H1 (cell line): ENCODE results near the gene DISC1. TPM values are rescaled to one million over a fixed set of nuclear protein-coding genes. Genes with fewer than 3 reads are reported as not detected.
"Not testable (repeated sequence)": the region's sequence is repeated elsewhere in the genome, so short reads cannot be mapped to it uniquely, and the experiment has no call there.

ENCODE experiments used
- CTCF ChIA-PET: fragments of 300-600 bp; sonication (Branson Sonifier 250); formaldehyde crosslinking; loops from one replicate; lab custom pipeline; 2021; ENCODE audit not compliant: partially characterized antibody; lab: Charles Lee
- POLR2A ChIA-PET: fragments of 300-600 bp; sonication (Branson Sonifier 250); formaldehyde crosslinking; loops from one replicate; lab custom pipeline; 2021; ENCODE audit warnings: inconsistent platforms; ENCODE audit not compliant: partially characterized antibody; lab: Charles Lee
- DNase-seq, 2 experiments: peaks; one replicate each; pipeline versions ENCODE4 v3.0.0 to v3.0.0-alpha.2; 2010 to 2022; ENCODE audit warnings: low spot score in 2 of 2, low read depth in 1 of 2, mixed read lengths in 1 of 2
- FAIRE-seq: peaks from 2 replicates; lab custom pipeline; 2011; peaks lifted over from hg19 to GRCh38; lab: Jason Lieb, UNC
- H2AFZ ChIP-seq: 2 replicates; pipeline ENCODE4 v1.8.1; 2012; ENCODE audit warnings: low read length, inconsistent platforms
- H2AK5ac ChIP-seq: 2 replicates; pipeline ENCODE4 v1.6.1; 2013; ENCODE audit warnings: low read depth, low read length
- H2BK120ac ChIP-seq: replicated peaks from 2 replicates; pipeline ENCODE3; 2013; ENCODE audit warnings: low read depth, low read length, inconsistent platforms
- H2BK12ac ChIP-seq: 2 replicates; pipeline ENCODE4 v1.6.1; 2013; ENCODE audit warnings: low read depth, low read length
- H2BK15ac ChIP-seq: 2 replicates; pipeline ENCODE4 v1.6.1; 2013; ENCODE audit warnings: low read length
- H2BK20ac ChIP-seq: 2 replicates; pipeline ENCODE4 v1.6.1; 2013; ENCODE audit warnings: low read length
- H2BK5ac ChIP-seq: 2 replicates; pipeline ENCODE4 v1.6.1; 2013; ENCODE audit warnings: low read depth, low read length
- H3K14ac ChIP-seq: 2 replicates; pipeline ENCODE4 v1.6.1; 2013; ENCODE audit warnings: inconsistent platforms; ENCODE audit not compliant: insufficient read length
- H3K18ac ChIP-seq: 2 replicates; pipeline ENCODE4 v1.6.1; 2013; ENCODE audit warnings: low read length; ENCODE audit errors: extremely low read depth
- H3K23ac ChIP-seq: 2 replicates; pipeline ENCODE4 v1.6.1; 2013; ENCODE audit warnings: inconsistent platforms; ENCODE audit not compliant: insufficient read length
- H3K23me2 ChIP-seq: 2 replicates; pipeline ENCODE4 v1.6.1; 2013; ENCODE audit warnings: low read depth, low read length
- H3K27ac ChIP-seq: 2 replicates; pipeline ENCODE4 v1.6.1; 2011; ENCODE audit warnings: low read depth, low read length, inconsistent platforms
- H3K27me3 ChIP-seq, 4 experiments: replicated peaks in 1 of 4; 1 replicate in 1 of 4; 2 replicates in 3 of 4; pipeline versions ENCODE4 v1.6.1 to v1.8.1; 2011 to 2013; ENCODE audit warnings: low read length in 3 of 4, mild to moderate bottlenecking in 3 of 4, inconsistent platforms in 2 of 4, mixed read lengths in 2 of 4, moderate library complexity in 1 of 4; ENCODE audit not compliant: control insufficient read depth in 3 of 4, insufficient read depth in 3 of 4; ENCODE audit errors: extremely low read depth in 1 of 4
- H3K36me3 ChIP-seq, 4 experiments: 2 replicates each; pipeline versions ENCODE4 v1.6.1 to v1.8.1; 2011 to 2013; ENCODE audit warnings: mild to moderate bottlenecking in 4 of 4, low read length in 3 of 4, moderate library complexity in 2 of 4, control low read depth in 1 of 4, inconsistent platforms in 1 of 4; ENCODE audit not compliant: insufficient read depth in 4 of 4, control insufficient read depth in 2 of 4
- H3K4ac ChIP-seq: replicated peaks from 2 replicates; pipeline ENCODE3; 2013; ENCODE audit warnings: low read length, low read depth, mixed read lengths, inconsistent platforms; ENCODE audit not compliant: insufficient read length
- H3K4me1 ChIP-seq, 4 experiments: replicated peaks in 1 of 4; 1 replicate in 1 of 4; 2 replicates in 3 of 4; pipeline versions ENCODE4 v1.6.1 to v1.8.1; 2011 to 2013; ENCODE audit warnings: low read length in 3 of 4, inconsistent platforms in 2 of 4, mixed read lengths in 1 of 4; ENCODE audit not compliant: insufficient read depth in 4 of 4, control insufficient read depth in 3 of 4
- H3K4me2 ChIP-seq, 2 experiments: 2 replicates each; pipeline versions ENCODE4 v1.6.1 to v1.8.1; 2011 to 2013; ENCODE audit warnings: low read depth in 2 of 2, low read length in 2 of 2, control low read depth in 1 of 2, inconsistent platforms in 1 of 2, mild to moderate bottlenecking in 1 of 2; ENCODE audit not compliant: insufficient read depth in 1 of 2
- H3K4me3 ChIP-seq, 4 experiments: fragments of 200-600, 300-600 bp in 1 of 4; sonication (generic), shearing (Covaris generic), sonication (Bioruptor Twin) in 1 of 4; 2 replicates each; pipeline versions ENCODE4 v1.5.1 to v1.8.1; 2011 to 2016; ENCODE audit warnings: low read length in 4 of 4, low read depth in 3 of 4, control low read depth in 2 of 4, inconsistent platforms in 2 of 4, mild to moderate bottlenecking in 2 of 4, mixed read lengths in 1 of 4, moderate library complexity in 1 of 4; ENCODE audit not compliant: insufficient read depth in 2 of 4; ENCODE audit errors: extremely low read depth in 1 of 4
- H3K56ac ChIP-seq: replicated peaks from 2 replicates; pipeline ENCODE3; 2013; ENCODE audit warnings: low read depth, mild to moderate bottlenecking, mixed read lengths, low read length, inconsistent platforms; ENCODE audit not compliant: insufficient read length
- H3K79me1 ChIP-seq: 2 replicates; pipeline ENCODE4 v1.6.1; 2013; ENCODE audit warnings: low read depth, low read length, control low read depth
- H3K79me2 ChIP-seq, 2 experiments: 2 replicates each; pipeline versions ENCODE4 v1.6.1 to v1.8.1; 2012 to 2013; ENCODE audit warnings: low read length in 2 of 2, mild to moderate bottlenecking in 2 of 2, inconsistent platforms in 1 of 2; ENCODE audit not compliant: insufficient read depth in 2 of 2, control insufficient read depth in 1 of 2
- H3K9ac ChIP-seq, 4 experiments: replicated peaks in 1 of 4; 1 replicate in 1 of 4; 2 replicates in 3 of 4; pipeline versions ENCODE4 v1.6.1 to v1.8.1; 2011 to 2013; ENCODE audit warnings: low read depth in 3 of 4, low read length in 3 of 4, control low read depth in 2 of 4, mild to moderate bottlenecking in 2 of 4, moderate library complexity in 2 of 4, inconsistent platforms in 1 of 4; ENCODE audit errors: extremely low read depth in 1 of 4
- H3K9me3 ChIP-seq, 2 experiments: 2 replicates each; pipeline versions ENCODE4 v1.6.1 to v1.8.1; 2012 to 2013; ENCODE audit warnings: mild to moderate bottlenecking in 2 of 2, moderate library complexity in 2 of 2, control low read depth in 1 of 2, inconsistent platforms in 1 of 2, low read depth in 1 of 2, low read length in 1 of 2, mixed read lengths in 1 of 2; ENCODE audit not compliant: insufficient read depth in 2 of 2
- H4K20me1 ChIP-seq, 2 experiments: replicated peaks in 1 of 2; 2 replicates each; pipeline versions ENCODE3 to v1.8.1; 2011 to 2013; ENCODE audit warnings: inconsistent platforms in 2 of 2, low read length in 2 of 2, mild to moderate bottlenecking in 1 of 2; ENCODE audit not compliant: insufficient read depth in 2 of 2, control insufficient read depth in 1 of 2
- H4K5ac ChIP-seq: 2 replicates; pipeline ENCODE4 v1.6.1; 2013; ENCODE audit warnings: low read length, low read depth, mixed read lengths, inconsistent platforms; ENCODE audit not compliant: insufficient read length
- H4K8ac ChIP-seq: 2 replicates; pipeline ENCODE4 v1.8.0; 2013; ENCODE audit warnings: mild to moderate bottlenecking, moderate library complexity, low read length, inconsistent platforms; ENCODE audit not compliant: insufficient read depth; ENCODE audit errors: extremely low read depth
- H4K91ac ChIP-seq: replicated peaks from 2 replicates; pipeline ENCODE3; 2013; ENCODE audit warnings: low read length, mixed read lengths, inconsistent platforms; ENCODE audit not compliant: insufficient read length
- E2F6 ChIP-seq: IDR thresholded peaks from 2 replicates; pipeline ENCODE4 v1.6.1; 2012; ENCODE audit warnings: inconsistent platforms
- JUND ChIP-seq: IDR thresholded peaks from 2 replicates; pipeline ENCODE4 v1.6.1; 2011; ENCODE audit warnings: mild to moderate bottlenecking, improper control_type of control experiment, low read length
- POU5F1 ChIP-seq: IDR thresholded peaks from 2 replicates; pipeline ENCODE4 v1.6.1; 2011; ENCODE audit warnings: low read depth, mild to moderate bottlenecking, low read length, moderate library complexity
- TAF7 ChIP-seq: optimal IDR thresholded peaks from 2 replicates; pipeline ENCODE3; 2011; ENCODE audit warnings: low read depth, mild to moderate bottlenecking, inconsistent platforms, low read length, moderate library complexity, borderline replicate concordance
- WGBS, 2 experiments: shearing (Covaris generic) in 1 of 2; methylation state at CpG; one replicate each; pipeline versions ENCODE4 v1.1.6 to v1.1.7; 2013 to 2015; ENCODE audit warnings: low lambda C conversion rate in 2 of 2, mixed read lengths in 2 of 2, inconsistent platforms in 1 of 2, low coverage in 1 of 2, missing lambda C conversion rate in 1 of 2; ENCODE audit not compliant: insufficient replicate concordance in 2 of 2, insufficient coverage in 1 of 2, insufficient read length in 1 of 2; ENCODE audit errors: extremely low coverage in 1 of 2, missing lambda C conversion rate in 1 of 2; 5-methylcytosine and 5-hydroxymethylcytosine counted together
- polyA plus RNA-seq, 7 experiments: library from polyadenylated mRNA; depleted of rRNA in 3 of 7; stranded (reverse) in 5 of 7; unstranded in 2 of 7; fragments of >200 nt in 5 of 7; fragments of 200-250 nt in 2 of 7; gene quantifications; 1 replicate in 5 of 7; 2 replicates in 1 of 7; 4 replicates in 1 of 7; pipeline versions ENCODE4 v1.2.1 to v1.2.3, GENCODE V29; 2011 to 2013; ENCODE audit warnings: missing spikeins in 2 of 7, mixed read lengths in 2 of 7
- total RNA-seq: library from RNA; stranded (reverse); fragmentation: NEBNext Ultra II Directional; extraction: Animal tissue kit (Norgen Biotek cat#: 25700); gene quantifications from 2 replicates; pipeline ENCODE4 v1.2.1, GENCODE V29; 2021

DISC1 gene
- total and polyA plus RNA-seq, 2 of the 8 experiments (the other 6 are each of a cell fraction or from before 2014, with no cell fraction given), result 1.1 to 3.5 TPM

- no peak for TF ChIP-seq E2F6
- TF ChIP-seq TAF7, result no peak
- no peak for TF ChIP-seq POU5F1
- no peak for TF ChIP-seq JUND
These were observed 17.3 kb downstream of the DISC1 start (continued) for GRCh38 chr1:231643935-231644237.

- H3K4me2 ChIP-seq, H3K27ac ChIP-seq, H4K20me1 ChIP-seq, H2BK5ac ChIP-seq, FAIRE-seq, H2AK5ac ChIP-seq, POLR2A ChIA-PET, H3K14ac ChIP-seq, H2BK15ac ChIP-seq, H3K36me3 ChIP-seq, H3K4me3 ChIP-seq, H3K4me1 ChIP-seq, H4K8ac ChIP-seq, H2BK20ac ChIP-seq, CTCF ChIA-PET, H3K9me3 ChIP-seq, H3K56ac ChIP-seq, H4K5ac ChIP-seq, H2BK12ac ChIP-seq, H2AFZ ChIP-seq, DNase-seq, H3K4ac ChIP-seq, H3K79me2 ChIP-seq, H3K79me1 ChIP-seq, H4K91ac ChIP-seq, H2BK120ac ChIP-seq, H3K23ac ChIP-seq, H3K9ac ChIP-seq, H3K18ac ChIP-seq, H3K23me2 ChIP-seq, H3K27me3 ChIP-seq: not testable (repeated sequence)
- WGBS, 2 experiments, result 99% methylated on average over 6 of the region's 6 CpGs; no CpG with 5 or more reads in 1 of the 2 experiments
These were observed 19.0 kb downstream of the DISC1 start for GRCh38 chr1:231645634-231646033.
